ENCODE results near the gene NTSR1.

DNA sequence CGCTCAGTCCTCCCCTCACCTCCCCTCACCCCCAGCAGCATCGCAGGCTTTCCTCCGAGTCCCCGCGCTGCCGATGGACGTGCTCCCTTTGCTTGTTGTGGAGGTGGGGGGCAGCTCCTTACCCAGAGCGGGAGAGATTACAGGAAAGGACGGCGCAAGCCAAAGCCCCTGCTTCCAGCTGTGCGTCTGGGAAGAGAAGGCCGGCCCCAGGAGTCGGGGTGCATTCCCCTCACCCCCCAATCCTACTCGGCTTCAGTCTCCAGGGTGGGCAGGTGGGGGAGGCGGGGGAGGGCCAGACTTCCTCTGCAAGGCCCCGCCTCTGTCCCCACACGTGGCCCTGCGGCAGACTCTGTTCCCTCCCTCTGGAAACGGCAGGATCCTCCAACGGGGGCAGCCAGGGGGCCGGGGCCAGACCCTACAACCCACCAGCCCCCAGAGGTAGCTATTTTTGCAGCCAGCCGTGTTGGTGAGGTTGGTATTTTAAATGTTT lies 43.6 kb downstream of the NTSR1 start:
- TF ChIP-seq EZH2 (IDR thresholded peaks at IDR 0.05; ENCODE audit: insufficient read depth, poor library complexity, severe bottlenecking): no peak
- TF ChIP-seq EZH2phosphoT487 (IDR thresholded peaks at IDR 0.05; ENCODE audit: insufficient read depth, low read depth): no peak
